SK-N-SH treated with all-trans-retinoic acid at 6 μM for 48 hours (cell line): Measurements from ENCODE around the gene ZNF385C.

Source experiments
- ARNTL ChIP-seq: fragments of 450-650 bp; formaldehyde crosslinking; IDR thresholded peaks from 2 replicates; pipeline ENCODE4 v1.5.0; 2020; ENCODE audit warnings: low read depth, mild to moderate bottlenecking, moderate library complexity, borderline replicate concordance
- RARB ChIP-seq: fragments of 250-450 bp; sonication (Bioruptor Pico); IDR thresholded peaks from 2 replicates; pipeline ENCODE4 v1.8.0; 2021; ENCODE audit warnings: mild to moderate bottlenecking, moderate library complexity
- ZFP3 ChIP-seq: fragments of 250-450 bp; sonication (Bioruptor Pico); IDR thresholded peaks from 2 replicates; pipeline ENCODE4 v1.5.0; 2020; ENCODE audit warnings: mild to moderate bottlenecking, moderate library complexity
- ZFP30 ChIP-seq: fragments of 450-650 bp; formaldehyde crosslinking; IDR thresholded peaks from 2 replicates; pipeline ENCODE4 v1.5.0; 2022; ENCODE audit warnings: mild to moderate bottlenecking, moderate library complexity

GRCh38 chr17:42016941-42017865 lies 81.1 kb downstream of the ZNF385C start, which contains the start of gene DNAJC7:
- TF ChIP-seq RARB (CRISPR knock-in tag) = no peak
- no peak for TF ChIP-seq ZFP30
- no peak for TF ChIP-seq ZFP3
- no peak for TF ChIP-seq ARNTL (CRISPR knock-in tag)
